Upper lobe of left lung (tissue), 6 donors: ENCODE data around the gene RCCD1. TPM values are rescaled to one million over a fixed set of nuclear protein-coding genes. Genes with fewer than 3 reads are reported as not detected.

Experiments
- ATAC-seq, 2 donors: fragments of 200-7000 bp; cut with Tn5 transposase; one replicate each; pipeline ENCODE4 v1.9.1; 2022; ENCODE audit warnings: mild to moderate bottlenecking in 2 of 2, moderate library complexity in 2 of 2; ENCODE audit not compliant: low FRiP score in 2 of 2
- DNase-seq, 2 donors: peaks; one replicate each; pipeline ENCODE4 v3.0.0-alpha.2; 2019 to 2020
- H3K27ac ChIP-seq, 4 donors: fragments of 200-600 bp; sonication (generic); one replicate each; pipeline ENCODE4 v1.5.1; 2016 to 2019
- H3K27me3 ChIP-seq, 4 donors: fragments of 200-600 bp; sonication (generic); one replicate each; pipeline ENCODE4 v1.5.1; 2017 to 2019
- H3K36me3 ChIP-seq, 4 donors: fragments of 200-600 bp; sonication (generic); one replicate each; pipeline ENCODE4 v1.5.1; 2016 to 2019
- H3K4me1 ChIP-seq, 4 donors: fragments of 200-600 bp; sonication (generic); one replicate each; pipeline ENCODE4 v1.5.1; 2018 to 2019
- H3K4me3 ChIP-seq, 4 donors: fragments of 200-600 bp; sonication (generic); one replicate each; pipeline ENCODE4 v1.5.1; 2017 to 2019; ENCODE audit warnings: mild to moderate bottlenecking in 2 of 4, moderate library complexity in 1 of 4
- H3K9me3 ChIP-seq, 4 donors: fragments of 200-600 bp; sonication (generic); one replicate each; pipeline ENCODE4 v1.5.1; 2018 to 2019
- EP300 ChIP-seq, 4 donors: sonication (generic); formaldehyde crosslinking; IDR thresholded peaks; one replicate each; pipeline ENCODE4 v1.5.1; 2017; ENCODE audit warnings: antibody characterized with exemption in 4 of 4, control low read depth in 2 of 4
- POLR2A ChIP-seq, 4 donors: fragments of 450-650 bp; IDR thresholded peaks; one replicate each; pipeline ENCODE4 v1.5.1; 2016 to 2017; ENCODE audit warnings: antibody characterized with exemption in 4 of 4, mild to moderate bottlenecking in 2 of 4
- POLR2AphosphoS5 ChIP-seq, 2 donors: sonication (generic); formaldehyde crosslinking; IDR thresholded peaks; one replicate each; pipeline ENCODE4 v1.5.1; 2017; ENCODE audit warnings: antibody characterized with exemption in 2 of 2
- WGBS, 2 donors: methylation state at CpG; one replicate each; pipeline ENCODE4 v1.1.5; 2017 to 2018; 5-methylcytosine and 5-hydroxymethylcytosine counted together
- total RNA-seq, 6 donors: library from RNA; depleted of rRNA in 4 of 6; stranded (reverse); fragments of >200 nt in 4 of 6; gene quantifications; one replicate each; pipeline versions ENCODE4 v1.1.0 to v1.2.1, GENCODE V29; 2016 to 2021
- TF ChIP-seq, protein P1 (sequence below), 6 experiments: fragments of 450-650 bp in 4 of 6; fragments of 200-600 bp in 2 of 6; sonication (generic) in 2 of 6; IDR thresholded peaks; one replicate each; pipeline ENCODE4 v1.5.1; 2016 to 2019; ENCODE audit warnings: antibody characterized with exemption in 6 of 6
- donor health status: DM: no; HTN: no; CAD: no; lungs with moderate emphysema.
- donor health status: DM: no; HTN: yes; CAD: no; lungs with severe emphysema.

RCCD1 gene
- total RNA-seq, 6 donors from 2014 or later: 3.8 to 21.0 (median 9.4) TPM

GRCh38 chr15:90914305-90915080 lies 40.2 kb upstream of the RCCD1 start:
- DNase-seq (peak in 1 of 2 donors; percentile 48), ATAC-seq (no peak)
- Histone ChIP-seq H3K36me3 (peaks cover 51 to 100% (median 97%) of the 10 kb centered on the region in 4 donors), H3K9me3 (no peaks in the 10 kb centered on the region), H3K4me1 (peaks cover 0 to 6% (median 1%) of the 10 kb centered on the region in 4 donors), H3K4me3 (no peak overlapping the region), H3K27me3 (no peaks in the 10 kb centered on the region), H3K27ac (peak overlapping the region; percentile 60 to 87 (median 78))
- WGBS, 2 donors: 81 to 87% methylated on average over 21 to 22 of the region's 22 CpGs
- TF ChIP-seq POLR2AphosphoS5 (IDR thresholded peaks at IDR 0.05): peak in 1 of 2 donors; percentile 21
- peak in 1 of 4 donors; percentile 40 for TF ChIP-seq POLR2A (IDR thresholded peaks at IDR 0.05)
- no peak for TF ChIP-seq EP300 (IDR thresholded peaks at IDR 0.05)

DNA sequence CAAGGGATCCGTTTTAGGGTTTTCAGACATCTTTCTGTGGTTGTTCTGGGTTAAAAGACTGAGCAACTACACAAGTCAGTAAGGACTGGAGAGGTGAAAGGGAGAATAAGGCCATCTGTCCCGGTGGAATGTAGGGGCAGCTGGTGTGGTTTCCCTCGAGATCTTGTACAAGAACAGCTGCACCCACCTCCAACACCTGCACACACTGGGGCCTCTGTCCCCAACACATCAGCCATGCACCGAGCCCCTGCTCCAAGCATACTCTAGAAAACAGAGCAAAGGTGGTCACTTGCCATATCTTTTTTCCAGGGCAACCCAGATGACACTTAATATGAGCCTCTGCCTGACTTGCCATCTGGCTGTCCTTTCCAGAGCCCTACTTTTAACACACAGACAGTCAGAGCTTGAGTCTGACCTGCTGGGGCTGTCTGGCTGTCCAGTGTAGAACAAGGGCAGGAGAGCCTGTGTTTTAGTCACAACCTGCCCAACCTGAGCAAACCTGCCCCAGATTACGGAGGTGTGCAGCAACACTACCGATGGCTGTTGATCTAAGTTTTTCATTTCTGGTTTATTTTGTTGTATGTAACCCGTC lies 39.4 kb upstream of the RCCD1 start:
- TF ChIP-seq EP300 (IDR thresholded peaks at IDR 0.05): no peak
- TF ChIP-seq, protein P1, sequence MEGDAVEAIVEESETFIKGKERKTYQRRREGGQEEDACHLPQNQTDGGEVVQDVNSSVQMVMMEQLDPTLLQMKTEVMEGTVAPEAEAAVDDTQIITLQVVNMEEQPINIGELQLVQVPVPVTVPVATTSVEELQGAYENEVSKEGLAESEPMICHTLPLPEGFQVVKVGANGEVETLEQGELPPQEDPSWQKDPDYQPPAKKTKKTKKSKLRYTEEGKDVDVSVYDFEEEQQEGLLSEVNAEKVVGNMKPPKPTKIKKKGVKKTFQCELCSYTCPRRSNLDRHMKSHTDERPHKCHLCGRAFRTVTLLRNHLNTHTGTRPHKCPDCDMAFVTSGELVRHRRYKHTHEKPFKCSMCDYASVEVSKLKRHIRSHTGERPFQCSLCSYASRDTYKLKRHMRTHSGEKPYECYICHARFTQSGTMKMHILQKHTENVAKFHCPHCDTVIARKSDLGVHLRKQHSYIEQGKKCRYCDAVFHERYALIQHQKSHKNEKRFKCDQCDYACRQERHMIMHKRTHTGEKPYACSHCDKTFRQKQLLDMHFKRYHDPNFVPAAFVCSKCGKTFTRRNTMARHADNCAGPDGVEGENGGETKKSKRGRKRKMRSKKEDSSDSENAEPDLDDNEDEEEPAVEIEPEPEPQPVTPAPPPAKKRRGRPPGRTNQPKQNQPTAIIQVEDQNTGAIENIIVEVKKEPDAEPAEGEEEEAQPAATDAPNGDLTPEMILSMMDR (IDR thresholded peaks at IDR 0.05): no peak
- TF ChIP-seq POLR2AphosphoS5 (IDR thresholded peaks at IDR 0.05): no peak
- TF ChIP-seq POLR2A (IDR thresholded peaks at IDR 0.05): no peak
- WGBS, 2 donors: 74 to 79% methylated on average over 7 of the region's 7 CpGs
- H3K4me1 ChIP-seq: peaks cover 0 to 6% (median 1%) of the 10 kb centered on the region in 4 donors
- no peaks in the 10 kb centered on the region for H3K27me3 ChIP-seq
- H3K9me3 ChIP-seq: no peaks in the 10 kb centered on the region
- no peak for ATAC-seq
- H3K36me3 ChIP-seq: peaks cover 50 to 100% (median 97%) of the 10 kb centered on the region in 4 donors
- peak overlapping the region; percentile 54 to 87 (median 78) for H3K27ac ChIP-seq
- no peak overlapping the region for H3K4me3 ChIP-seq
- peak in 1 of 2 donors; percentile 18 for DNase-seq

DNA sequence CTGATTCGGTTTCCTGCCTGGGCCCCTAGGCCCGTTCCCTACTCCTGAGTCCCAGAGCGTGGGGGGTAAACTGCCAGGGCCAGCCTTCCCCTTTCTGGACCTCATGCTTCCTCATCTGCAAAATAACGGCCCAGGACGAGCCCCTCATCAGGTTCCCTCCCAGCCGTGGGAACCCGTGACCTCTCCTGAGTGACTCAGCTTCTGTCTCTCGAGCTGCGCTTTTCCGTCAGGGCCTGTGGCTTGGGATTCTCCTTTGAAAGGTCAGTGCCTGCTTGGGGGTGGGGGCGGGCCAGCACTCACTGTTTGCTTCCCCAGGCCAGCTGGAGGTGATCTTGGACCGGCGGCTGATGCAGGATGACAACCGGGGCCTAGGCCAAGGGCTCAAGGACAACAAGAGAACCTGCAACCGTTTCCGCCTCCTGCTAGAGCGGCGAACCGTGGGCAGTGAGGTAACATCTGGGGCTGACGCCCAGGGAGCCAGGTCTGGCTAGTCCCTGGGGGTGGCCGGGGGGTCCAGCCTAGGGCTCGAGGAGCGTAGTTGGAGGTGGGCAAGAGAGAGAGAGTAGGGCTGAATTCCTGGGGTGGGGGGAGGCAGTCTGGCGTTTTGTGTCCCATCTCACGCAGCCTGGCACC lies 38.8 kb upstream of the RCCD1 start:
- peak in 1 of 2 donors; percentile 89 for DNase-seq

DNA sequence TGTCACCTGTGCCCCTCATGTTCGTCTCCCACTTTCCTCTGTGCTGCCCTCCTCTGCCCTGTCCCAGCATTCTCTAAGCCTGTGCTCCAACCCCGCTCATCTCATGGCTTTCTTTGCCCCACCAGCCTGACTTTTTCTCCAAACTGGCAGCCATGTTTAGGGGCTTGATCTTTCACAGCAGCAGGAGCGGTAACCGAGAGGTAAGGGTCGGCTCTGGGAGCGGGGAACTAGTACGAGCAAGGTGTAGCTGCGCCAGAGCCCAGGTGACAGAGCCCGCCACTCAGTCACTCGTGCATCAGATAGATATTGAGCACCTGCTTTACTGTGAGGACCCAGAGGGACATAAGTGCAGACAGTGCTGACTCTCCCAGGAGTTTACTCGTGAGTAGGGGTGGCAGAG lies 38.2 kb upstream of the RCCD1 start:
- Histone ChIP-seq H3K36me3 (peaks cover 45 to 99% (median 95%) of the 10 kb centered on the region in 4 donors), H3K9me3 (no peaks in the 10 kb centered on the region), H3K27me3 (no peaks in the 10 kb centered on the region), H3K4me3 (peak overlapping the region in 2 of 4 donors; percentile 25 to 35), H3K4me1 (peaks cover 0 to 6% (median 1%) of the 10 kb centered on the region in 4 donors), H3K27ac (peak overlapping the region; percentile 54 to 87 (median 78))
- ATAC-seq (no peak), DNase-seq (no peak)
- TF ChIP-seq EP300 (IDR thresholded peaks at IDR 0.05) (no peak), POLR2AphosphoS5 (IDR thresholded peaks at IDR 0.05) (no peak), POLR2A (IDR thresholded peaks at IDR 0.05) (no peak)
- TF ChIP-seq, protein P1 (IDR thresholded peaks at IDR 0.05): no peak
- 86 to 88% methylated on average over 11 of the region's 11 CpGs for WGBS, 2 donors

More for the DNA sequence above, 38.8 kb upstream of the RCCD1 start:
- H3K9me3 ChIP-seq: no peaks in the 10 kb centered on the region
- no peaks in the 10 kb centered on the region for H3K27me3 ChIP-seq
- 66 to 67% methylated on average over 20 to 24 of the region's 25 CpGs for WGBS, 2 donors
- H3K4me1 ChIP-seq: peaks cover 0 to 6% (median 1%) of the 10 kb centered on the region in 4 donors
- H3K27ac ChIP-seq: peak overlapping the region; percentile 54 to 87 (median 78)
- ATAC-seq: peak; percentile 70 to 71
- H3K36me3 ChIP-seq: peaks cover 50 to 100% (median 96%) of the 10 kb centered on the region in 4 donors
- H3K4me3 ChIP-seq: peak overlapping the region in 2 of 4 donors; percentile 25 to 35
- peak in 1 of 2 donors; percentile 63 for TF ChIP-seq POLR2AphosphoS5 (IDR thresholded peaks at IDR 0.05)
- TF ChIP-seq, protein P1 (IDR thresholded peaks at IDR 0.05): no peak
- TF ChIP-seq POLR2A (IDR thresholded peaks at IDR 0.05): peak in 2 of 4 donors; percentile 15 to 61

DNA sequence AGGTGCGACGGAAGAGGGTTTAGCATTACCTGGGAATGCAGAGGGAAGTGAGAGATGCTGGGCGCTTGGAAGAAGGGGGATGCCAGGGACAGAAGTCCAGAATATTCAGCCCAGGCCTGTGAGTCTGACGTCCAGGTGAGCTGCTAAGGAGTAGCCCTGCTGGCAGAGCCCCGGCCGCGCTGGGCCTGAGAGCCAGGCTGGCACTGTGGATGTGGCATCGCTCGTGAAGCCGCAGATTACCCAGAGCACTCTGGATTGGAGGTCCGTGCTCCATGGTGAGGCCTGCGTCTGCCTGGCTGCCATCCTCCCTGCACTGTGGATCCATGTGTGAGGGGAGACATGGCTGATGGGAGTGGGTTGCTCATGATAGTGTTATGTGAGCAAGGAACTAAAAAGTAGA lies 37.1 kb upstream of the RCCD1 start:
- H3K4me1 ChIP-seq: peaks cover 0 to 6% (median under 1%) of the 10 kb centered on the region in 4 donors
- no peak overlapping the region for H3K27ac ChIP-seq
- peaks cover 34 to 91% (median 84%) of the 10 kb centered on the region in 4 donors for H3K36me3 ChIP-seq
- DNase-seq (no peak), ATAC-seq (no peak)
- 91 to 98% methylated on average over 10 to 12 of the region's 12 CpGs for WGBS, 2 donors
- no peak for TF ChIP-seq POLR2AphosphoS5 (IDR thresholded peaks at IDR 0.05)
- no peak overlapping the region for H3K4me3 ChIP-seq
- no peaks in the 10 kb centered on the region for H3K27me3 ChIP-seq
- no peaks in the 10 kb centered on the region for H3K9me3 ChIP-seq
